ENCODE results near the gene TCHH. TPM values are rescaled to one million over a fixed set of nuclear protein-coding genes. Genes with fewer than 3 reads are reported as not detected.
"Not testable (repeated sequence)": the region's sequence is repeated elsewhere in the genome, so short reads cannot be mapped to it uniquely, and the experiment has no call there.

Gene TCHH, protein sequence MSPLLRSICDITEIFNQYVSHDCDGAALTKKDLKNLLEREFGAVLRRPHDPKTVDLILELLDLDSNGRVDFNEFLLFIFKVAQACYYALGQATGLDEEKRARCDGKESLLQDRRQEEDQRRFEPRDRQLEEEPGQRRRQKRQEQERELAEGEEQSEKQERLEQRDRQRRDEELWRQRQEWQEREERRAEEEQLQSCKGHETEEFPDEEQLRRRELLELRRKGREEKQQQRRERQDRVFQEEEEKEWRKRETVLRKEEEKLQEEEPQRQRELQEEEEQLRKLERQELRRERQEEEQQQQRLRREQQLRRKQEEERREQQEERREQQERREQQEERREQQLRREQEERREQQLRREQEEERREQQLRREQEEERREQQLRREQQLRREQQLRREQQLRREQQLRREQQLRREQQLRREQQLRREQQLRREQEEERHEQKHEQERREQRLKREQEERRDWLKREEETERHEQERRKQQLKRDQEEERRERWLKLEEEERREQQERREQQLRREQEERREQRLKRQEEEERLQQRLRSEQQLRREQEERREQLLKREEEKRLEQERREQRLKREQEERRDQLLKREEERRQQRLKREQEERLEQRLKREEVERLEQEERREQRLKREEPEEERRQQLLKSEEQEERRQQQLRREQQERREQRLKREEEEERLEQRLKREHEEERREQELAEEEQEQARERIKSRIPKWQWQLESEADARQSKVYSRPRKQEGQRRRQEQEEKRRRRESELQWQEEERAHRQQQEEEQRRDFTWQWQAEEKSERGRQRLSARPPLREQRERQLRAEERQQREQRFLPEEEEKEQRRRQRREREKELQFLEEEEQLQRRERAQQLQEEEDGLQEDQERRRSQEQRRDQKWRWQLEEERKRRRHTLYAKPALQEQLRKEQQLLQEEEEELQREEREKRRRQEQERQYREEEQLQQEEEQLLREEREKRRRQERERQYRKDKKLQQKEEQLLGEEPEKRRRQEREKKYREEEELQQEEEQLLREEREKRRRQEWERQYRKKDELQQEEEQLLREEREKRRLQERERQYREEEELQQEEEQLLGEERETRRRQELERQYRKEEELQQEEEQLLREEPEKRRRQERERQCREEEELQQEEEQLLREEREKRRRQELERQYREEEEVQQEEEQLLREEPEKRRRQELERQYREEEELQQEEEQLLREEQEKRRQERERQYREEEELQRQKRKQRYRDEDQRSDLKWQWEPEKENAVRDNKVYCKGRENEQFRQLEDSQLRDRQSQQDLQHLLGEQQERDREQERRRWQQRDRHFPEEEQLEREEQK (N-terminal part only)
- 0.10 TPM in 1 of 2 replicates, not detected in the other for total RNA-seq

DNA sequence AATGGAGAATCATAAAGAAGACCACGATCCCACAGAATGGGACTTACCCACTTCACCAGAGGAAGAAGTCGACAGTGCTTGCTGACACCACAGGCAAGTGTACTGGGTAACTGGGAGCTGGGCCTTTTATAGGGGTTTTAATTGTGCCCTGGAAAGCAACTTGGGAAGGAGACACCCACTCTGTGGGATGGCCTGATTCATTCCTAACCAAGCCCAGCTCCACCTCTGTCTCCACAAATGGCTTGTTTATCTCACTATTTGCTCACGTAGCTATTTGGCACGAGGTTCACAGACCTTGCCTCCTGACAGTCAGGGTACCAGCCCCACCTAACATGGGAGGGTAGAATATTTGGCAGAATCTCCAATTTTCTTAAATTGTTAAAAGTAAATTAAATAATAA lies at the start of gene TCHH:
TCHH (minus strand) TSS at position 101 of the 400 bp plus-strand sequence. CDS start 1,364 bp downstream, outside the sequence.
- DNase-seq (ENCODE audit: low read depth): no peak

DNA sequence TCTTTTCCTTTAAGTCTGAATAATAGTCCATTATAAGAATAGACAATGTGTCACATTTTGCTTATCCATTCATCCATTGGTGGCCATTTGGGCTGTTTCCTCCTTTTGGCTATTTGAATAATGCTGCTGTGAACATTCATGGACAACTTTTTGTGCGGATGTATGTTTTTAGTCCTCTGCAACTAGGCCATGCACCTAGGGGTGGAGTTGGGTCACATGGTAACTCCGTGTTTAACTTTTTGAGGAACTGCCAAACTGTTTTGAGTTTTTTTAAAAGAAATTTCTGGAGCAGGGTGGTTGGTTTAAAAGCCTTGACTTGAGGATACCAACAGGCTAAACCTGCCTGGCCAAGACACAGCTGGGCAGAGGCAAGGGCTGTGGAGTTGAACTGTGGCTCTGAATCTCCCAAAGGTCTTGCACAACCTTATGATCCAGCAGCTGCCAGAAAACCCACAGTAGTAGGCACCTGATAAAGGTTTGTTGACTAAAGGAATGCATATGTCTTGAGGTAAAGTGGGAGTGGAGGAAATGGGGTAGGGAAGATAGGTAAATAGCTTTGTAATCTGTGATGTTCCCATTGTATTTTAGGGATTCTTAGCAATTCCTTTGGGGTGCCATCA lies 49.4 kb upstream of the TCHH start:
- DNase-seq (ENCODE audit: low read depth): peak; percentile 74

DNA sequence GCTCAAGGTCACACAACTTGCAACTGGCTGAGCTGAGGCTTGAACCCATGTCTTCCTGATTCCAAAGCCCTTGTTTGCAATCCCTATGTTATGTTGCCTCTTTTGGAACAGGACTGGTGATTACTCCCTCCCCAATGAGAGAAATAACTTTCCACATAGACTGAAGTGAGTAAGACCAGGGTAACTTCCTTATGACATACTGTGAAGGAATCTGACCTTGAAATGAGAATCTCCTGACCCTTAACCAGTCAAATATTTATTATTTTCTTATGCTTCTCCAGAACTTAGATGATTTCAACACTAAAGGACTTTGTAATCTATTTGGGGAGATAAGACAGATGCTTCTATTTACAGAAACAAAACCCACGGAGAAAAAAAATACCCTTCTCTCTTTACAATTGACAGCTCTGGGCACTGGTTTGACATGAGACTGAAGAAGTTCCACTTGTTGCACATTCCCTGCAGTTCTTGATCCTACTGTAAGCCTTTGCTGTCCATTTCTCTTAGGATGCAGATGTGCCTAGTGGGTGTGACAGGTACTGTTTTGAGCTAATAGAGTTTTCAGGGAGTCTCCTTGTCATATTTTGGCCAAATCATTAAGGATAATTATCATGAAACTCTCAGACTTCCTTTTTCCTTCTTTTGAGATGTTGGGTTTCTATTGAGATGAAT lies 47.7 kb upstream of the TCHH start:
- DNase-seq (ENCODE audit: low read depth): peak; percentile 97

DNA sequence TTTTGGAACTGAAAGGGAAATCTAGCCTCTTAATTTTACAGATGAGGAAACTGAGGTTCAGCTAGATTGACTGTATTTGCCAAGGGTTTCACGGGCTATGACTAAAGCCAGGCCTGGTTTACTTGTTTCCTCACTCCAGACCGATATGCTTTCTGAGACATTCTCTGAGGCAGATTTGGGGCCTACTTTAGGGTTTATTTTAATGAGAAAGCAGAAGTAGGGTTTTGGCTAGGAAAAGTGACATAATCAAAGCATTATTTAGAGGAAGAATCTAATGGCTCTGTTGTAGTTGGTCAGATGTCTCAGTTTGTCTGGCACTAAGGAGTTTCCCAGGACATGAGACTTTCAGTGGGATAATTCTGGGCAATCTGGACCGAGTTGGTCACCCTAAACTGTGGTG lies 45.3 kb upstream of the TCHH start:
- no peak for DNase-seq (ENCODE audit: low read depth)

DNA sequence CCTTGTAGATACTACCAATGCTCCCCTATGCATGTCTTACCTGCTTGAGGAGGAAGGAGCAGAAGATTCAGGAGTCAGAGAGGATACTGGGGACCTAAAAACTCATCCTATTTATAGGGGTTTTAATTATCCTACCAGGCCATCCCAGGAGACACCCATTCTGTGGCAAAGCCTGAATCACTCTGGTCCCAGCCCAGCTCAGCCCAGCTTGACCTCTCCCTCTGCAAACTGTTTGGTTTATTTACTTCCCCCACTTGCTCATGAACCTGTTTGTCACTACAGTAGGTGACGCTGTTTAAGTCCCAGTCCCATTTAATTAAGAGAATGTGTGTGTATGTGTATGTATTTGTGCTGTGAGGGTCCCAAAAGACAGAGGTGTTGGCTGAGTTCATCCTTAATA lies 43.9 kb upstream of the TCHH start, which contains the start of gene RPTN:
RPTN (minus strand) TSS at position 85 of the 400 bp plus-strand sequence. CDS start 1,339 bp downstream, outside the sequence.
- DNase-seq (ENCODE audit: low read depth): no peak

DNA sequence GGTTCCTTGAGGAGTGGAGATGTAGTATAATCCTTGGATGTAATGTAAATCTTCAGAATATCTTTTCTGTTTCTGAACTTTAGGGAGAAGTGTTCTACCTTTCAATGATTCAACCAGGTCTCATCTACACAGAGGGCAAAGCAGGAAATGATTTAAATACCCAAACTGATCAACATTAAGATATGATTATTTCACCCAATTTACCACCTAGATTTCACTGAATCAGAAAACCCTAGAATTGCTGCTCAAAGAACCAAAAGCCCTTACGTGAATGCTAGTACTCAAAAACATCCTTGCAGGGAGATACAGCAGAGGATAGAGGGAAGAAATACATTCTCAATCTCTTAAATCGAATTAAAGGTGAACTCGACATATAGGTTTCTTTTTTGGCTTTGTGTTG lies 38.8 kb upstream of the TCHH start:
- no peak for DNase-seq (ENCODE audit: low read depth)

DNA sequence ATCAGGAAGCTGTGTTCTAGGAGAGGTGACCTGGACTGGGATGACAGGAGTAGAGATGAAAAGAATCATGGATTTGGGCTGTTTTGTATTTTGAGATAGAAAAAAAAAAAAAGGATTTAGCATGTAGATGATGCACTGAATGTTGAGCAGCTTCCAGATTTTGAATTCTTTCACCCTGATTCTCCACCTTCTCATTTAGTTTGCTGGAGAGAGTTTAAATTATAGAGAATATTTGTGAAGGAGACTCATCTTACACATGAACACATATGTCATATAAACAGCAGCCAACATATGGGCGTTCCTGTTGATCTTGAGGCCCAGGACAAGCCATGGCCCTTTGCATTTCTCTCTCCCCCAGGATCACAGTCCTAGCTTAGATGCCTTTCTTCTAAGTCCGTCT lies 36.4 kb upstream of the TCHH start:
- no peak for DNase-seq (ENCODE audit: low read depth)

DNA sequence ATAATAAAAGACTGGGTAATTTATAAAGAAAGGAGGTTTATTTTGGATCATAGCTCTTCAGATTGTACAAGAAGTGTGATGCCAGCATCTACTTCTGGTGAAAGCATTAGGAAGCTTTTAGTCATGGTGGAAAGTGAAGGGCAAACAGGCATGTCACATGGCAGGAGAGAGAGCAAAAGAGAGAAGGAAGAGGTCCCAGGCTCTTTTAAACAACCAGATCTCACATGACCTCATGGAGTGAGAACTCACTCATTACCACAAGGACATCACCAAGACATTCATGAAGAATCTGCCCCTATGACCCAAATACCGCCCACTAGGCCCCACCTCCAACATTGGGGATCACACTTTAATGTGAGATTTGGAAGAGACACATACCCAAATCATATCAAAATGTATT lies 33.7 kb upstream of the TCHH start:
- no peak for DNase-seq (ENCODE audit: low read depth)

DNA sequence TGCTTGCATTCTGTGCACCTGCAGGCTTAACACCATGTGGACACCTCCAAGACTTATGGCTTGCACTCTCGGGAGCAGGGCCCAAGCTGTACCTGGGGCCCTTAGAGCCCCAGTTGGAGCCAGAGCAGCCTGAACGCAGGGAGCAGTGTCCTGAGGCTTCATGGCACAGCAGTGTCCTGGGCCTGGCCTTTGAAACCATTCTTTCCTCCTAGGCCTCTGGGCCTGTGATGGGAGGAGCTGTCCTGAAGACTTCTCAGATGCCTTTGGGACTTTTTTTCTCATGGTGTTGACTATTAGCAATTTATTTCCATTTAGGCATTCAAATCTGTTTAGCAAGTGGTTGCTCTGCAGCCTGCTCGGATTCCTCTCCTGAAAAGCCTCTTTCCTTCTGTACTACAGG lies 32.8 kb upstream of the TCHH start:
- no peak for DNase-seq (ENCODE audit: low read depth)

DNA sequence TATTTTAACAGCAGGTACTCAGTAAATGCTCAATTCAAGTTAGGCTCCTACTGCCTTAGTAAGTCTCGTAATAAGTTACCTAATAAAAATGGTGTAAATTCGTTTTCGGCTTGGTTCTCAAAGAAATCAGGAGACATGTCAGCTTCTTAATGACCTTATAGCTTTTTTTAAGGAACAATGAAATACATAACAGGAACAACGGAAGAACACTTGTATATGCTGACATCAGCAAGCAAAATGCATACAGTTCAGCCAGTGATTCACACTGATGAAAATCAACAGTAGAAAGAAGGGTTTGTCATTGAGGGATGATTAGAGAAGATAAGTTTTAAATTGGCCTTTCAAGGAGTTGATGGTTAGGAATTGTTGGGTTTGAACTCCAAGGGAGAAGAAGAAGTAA lies 30.5 kb upstream of the TCHH start:
- no peak for DNase-seq (ENCODE audit: low read depth)

DNA sequence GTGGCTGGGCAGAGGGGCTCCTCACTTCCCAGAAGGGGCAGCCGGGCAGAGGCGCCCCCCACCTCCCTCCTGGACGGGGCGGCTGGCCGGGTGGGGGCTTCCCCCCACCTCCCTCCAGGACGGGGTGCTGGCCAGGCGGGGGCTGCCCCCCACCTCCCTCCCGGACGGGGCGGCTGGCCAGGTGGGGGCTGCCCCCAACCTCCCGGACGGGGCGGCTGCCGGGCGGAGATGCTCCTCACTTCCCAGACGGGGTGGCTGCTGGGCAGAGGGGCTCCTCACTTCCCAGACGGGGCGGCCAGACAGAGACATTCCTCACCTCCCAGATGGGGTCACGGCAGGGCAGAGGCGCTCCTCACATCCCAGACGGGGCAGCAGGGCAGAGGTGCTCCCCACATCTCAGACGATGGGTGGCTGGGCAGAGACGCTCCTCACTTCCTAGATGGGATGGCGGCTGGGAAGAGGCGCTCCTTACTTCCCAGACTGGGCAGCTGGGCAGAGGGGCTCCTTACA lies 29.5 kb upstream of the TCHH start:
- DNase-seq (ENCODE audit: low read depth): not testable (repeated sequence)

DNA sequence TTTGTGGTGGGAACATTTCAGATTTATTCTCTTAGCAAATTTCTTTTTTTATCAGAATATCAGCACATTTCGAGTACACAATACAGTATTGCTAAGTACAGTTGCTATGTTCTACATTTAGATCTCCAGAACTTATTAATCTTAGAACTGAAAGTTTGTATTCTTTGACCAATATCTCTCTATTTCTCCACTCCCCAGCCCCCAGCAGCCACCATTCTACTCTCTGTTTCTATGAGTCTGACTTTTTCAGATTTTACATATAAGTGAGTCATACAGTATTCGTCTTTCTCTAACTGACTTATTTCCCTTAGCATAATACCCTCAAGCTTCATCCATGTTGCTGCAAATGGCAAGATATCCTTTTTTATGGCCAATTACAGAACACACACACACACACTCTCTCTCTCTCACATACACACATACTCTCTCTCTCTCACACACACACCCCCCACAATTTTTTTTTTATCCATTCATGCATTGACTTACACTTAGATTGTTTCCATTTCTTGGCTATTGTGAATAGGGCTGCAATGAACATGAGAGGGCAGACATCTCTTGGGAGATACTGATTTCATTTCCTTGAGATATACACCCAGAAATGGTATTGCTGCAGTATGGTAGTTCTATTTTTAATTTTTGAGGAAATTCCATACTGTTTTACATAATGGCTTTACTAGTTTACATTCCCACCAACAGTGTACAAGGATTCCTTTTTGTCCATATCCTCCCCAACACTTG lies 28.1 kb upstream of the TCHH start:
- peak; percentile 21 for DNase-seq (ENCODE audit: low read depth)

DNA sequence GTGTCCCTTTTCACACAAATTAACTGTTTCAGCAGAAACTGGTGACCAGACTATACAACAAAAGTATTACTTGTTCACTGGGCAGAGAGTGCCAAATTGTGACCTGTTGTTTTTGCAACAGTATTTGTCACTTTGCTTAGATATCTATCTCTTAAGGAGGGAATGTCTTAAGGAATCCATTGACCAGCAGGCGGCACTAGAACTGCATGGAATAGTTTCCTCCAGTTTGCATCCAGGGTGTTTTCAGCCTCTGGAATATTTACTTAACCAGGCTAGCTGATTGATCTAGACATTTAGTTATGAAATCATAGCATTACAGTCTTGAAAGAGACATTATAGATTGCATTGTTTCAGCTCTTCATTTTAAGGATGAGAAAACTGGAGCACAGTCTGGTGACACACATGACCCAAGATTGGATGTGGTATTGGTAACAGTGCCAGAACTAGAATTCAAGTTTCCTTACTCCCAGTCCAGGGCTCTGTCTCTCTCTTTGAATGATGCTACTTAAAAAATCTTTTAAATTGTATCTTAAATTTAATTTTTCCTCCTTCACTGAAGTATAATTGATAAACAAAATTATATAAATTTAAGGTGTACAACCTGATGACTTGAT lies 26.8 kb upstream of the TCHH start:
- DNase-seq (ENCODE audit: low read depth): peak; percentile 72

DNA sequence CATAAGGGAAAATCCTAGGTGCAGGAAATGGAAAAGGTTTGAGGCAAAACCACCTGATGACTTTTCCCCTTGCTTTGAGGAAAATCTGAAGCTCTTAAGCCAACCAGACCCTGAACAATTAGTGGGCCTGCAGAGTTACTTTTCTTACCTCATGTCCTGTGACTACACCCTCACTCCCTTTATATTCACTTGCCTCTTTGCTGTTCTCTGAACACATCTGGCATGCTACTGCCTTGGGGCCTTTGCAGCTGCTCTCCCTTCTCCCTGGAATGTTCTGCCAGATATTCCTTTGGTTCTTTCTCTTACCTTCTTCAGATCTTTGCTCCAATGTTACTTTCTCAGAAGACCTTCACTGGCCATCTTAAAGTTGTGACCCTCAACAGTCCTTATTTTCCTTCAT lies 22.0 kb upstream of the TCHH start:
- DNase-seq (ENCODE audit: low read depth): no peak

DNA sequence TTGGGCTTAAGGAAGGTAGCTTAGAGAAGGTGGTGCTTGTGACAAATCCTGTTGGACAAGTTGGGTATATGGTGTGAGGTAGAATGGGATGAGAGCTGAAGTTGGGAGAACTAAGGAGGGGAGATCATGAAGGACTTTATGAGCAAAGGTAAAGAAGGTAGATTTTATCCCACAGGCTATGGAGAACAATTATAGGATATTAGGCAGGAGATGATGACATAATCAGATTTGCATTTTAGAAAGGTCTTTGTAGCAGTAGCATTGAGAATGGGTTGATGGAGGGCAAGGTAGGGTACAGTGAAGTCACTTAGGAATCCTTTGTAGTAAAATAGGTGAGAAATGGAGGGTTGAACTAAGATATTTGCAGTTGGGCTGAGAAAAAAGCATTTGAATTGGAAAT lies 14.9 kb upstream of the TCHH start:
- no peak for DNase-seq (ENCODE audit: low read depth)

DNA sequence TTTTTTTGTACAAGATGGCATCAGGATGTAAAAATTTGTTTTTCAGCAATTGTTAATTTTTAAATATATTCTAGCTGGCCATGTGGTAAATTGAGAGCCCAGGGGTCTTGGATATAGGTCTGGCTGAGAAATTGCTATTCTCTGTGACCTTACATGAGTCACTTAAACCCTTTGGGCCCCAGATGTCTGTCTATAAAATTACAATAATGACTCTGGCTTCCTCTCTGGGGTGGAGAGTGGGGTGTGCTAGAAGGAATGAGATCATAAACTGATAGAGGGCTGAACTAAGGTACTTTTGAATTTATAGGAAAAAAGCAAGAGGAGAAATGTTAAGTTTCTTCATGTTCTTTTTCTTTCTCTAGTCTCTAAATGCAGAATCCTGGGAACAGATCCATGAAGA lies 12.4 kb upstream of the TCHH start:
- DNase-seq (ENCODE audit: low read depth): no peak

DNA sequence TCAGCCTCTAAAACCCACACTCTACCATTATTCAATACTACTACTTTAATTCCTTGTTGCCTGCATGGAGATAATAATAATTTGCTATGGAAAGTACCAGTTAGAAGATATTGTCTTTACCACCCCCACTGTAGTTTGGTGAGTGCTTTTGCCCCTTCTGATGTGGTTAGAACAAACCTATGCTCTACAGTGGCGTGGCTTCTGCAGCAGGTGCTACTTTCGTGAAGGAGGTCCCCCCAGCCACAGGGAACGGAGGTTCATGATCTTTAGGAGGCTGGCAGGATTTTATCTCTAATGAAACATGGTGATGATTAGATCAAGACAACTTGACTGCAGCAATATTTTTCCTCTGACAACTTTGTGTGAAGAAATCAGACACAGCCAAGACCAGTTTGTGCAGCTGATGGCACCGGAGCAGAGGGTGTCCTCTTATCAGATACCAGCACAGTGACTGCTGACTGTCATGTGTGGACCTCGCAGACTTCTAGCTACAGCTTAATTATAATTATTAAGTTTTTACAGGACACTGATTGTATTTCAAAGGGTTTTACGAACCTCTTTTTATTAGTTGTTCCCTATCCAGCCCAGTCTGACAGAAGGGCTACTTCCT lies 10.7 kb upstream of the TCHH start:
- no peak for DNase-seq (ENCODE audit: low read depth)

DNA sequence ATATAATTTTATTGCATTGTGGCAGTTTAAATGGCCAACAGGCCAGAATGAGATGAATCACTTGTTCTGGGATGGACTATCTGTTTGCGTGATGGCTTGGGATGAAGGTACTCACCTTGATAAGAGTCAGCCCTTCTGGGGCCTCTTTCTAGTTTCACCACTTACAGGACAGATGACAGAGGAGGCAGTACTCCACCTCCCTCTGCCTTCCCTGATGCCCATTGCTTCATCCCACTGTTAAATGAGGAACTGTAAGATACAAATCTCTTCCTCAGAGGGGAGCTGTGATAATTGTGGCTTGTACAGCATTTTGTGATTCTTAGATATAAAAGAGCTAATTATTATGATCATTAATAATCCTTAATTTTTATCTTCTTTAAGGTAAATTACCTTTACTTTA lies 3.7 kb upstream of the TCHH start:
- DNase-seq (ENCODE audit: low read depth): no peak

DNA sequence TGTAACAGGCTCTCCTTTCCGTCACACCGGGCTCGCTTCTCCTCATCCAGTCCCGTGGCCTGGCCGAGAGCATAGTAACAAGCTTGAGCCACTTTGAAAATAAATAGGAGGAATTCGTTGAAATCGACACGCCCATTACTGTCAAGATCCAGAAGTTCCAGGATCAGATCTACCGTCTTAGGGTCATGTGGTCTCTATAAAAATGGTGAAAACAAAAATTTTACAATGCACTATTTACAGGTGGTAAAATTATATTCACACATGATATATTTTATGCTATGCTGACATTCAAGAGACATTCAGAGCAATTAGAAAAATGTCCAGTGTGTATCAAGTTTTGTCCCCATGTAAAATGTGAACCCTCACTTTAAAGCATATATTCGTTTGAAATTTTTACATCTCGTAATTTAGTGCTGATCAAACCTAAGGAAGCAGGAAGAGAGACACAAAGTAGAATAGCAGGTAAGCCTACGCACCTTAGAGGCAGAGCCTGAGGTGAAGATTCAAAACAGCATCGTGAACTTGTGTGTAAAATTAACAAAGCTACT lies 2.3 kb downstream of the TCHH start:
- no peak for DNase-seq (ENCODE audit: low read depth)

Data from renal cortical epithelial cell (primary cell).